Left colon (tissue), 2 donors: Measurements from ENCODE around the gene OPRD1. TPM values are rescaled to one million over a fixed set of nuclear protein-coding genes. Genes with fewer than 3 reads are reported as not detected.
"Not testable (repeated sequence)": the region's sequence is repeated elsewhere in the genome, so short reads cannot be mapped to it uniquely, and the experiment has no call there.

Experiments
- ATAC-seq: fragments of 200-7000 bp; cut with Tn5 transposase; one replicate; pipeline ENCODE4 v1.9.1; 2020; ENCODE audit warnings: mild to moderate bottlenecking, moderate library complexity
- DNase-seq, 2 donors: peaks; one replicate each; pipeline ENCODE4 v3.0.0-alpha.2; 2020
- intact Hi-C, 2 donors: fragments of 100-400 bp; cut with DNase I in 1 of 2; cut with micrococcal nuclease in 1 of 2; formaldehyde crosslinking; loops; one replicate each; pipeline versions ENCODE4 v1.11.2 to v1.14.0; 2022; cut with DNase I, micrococcal nuclease
- total RNA-seq, 2 donors: library from RNA; stranded (reverse); fragmentation: NEBNext Ultra II Directional; extraction: Animal tissue kit (Norgen Biotek cat#: 25700); gene quantifications; one replicate each; pipeline ENCODE4 v1.2.1, GENCODE V29; 2021
- donor health status: DM: no; HTN: no; CAD: no.
- donor health status: DM: yes; HTN: yes; CAD: no.

OPRD1 gene
- total RNA-seq, 2 donors from 2014 or later: 0.08 to 0.09 TPM

DNA sequence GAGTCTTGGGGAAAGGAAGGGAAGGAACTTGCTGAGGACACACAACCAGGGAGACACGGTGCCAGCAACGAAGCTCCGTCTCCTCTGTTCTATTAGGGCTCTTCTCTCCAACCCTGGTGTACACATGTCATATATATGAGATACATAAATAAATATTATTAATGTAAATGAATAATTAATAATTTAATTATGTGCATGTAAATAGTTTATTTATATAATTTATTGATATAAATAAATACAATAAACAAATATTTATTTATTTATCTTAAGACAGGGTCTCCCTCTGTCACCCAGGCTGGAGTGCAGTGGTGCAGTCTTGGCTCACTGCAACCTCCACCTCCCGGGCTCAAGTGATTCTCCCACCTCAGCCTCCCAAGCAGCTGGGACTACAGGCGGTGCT, 17.4 kb upstream of the OPRD1 start:
- intact Hi-C loops, ATAC-seq, DNase-seq: not testable (repeated sequence)

DNA sequence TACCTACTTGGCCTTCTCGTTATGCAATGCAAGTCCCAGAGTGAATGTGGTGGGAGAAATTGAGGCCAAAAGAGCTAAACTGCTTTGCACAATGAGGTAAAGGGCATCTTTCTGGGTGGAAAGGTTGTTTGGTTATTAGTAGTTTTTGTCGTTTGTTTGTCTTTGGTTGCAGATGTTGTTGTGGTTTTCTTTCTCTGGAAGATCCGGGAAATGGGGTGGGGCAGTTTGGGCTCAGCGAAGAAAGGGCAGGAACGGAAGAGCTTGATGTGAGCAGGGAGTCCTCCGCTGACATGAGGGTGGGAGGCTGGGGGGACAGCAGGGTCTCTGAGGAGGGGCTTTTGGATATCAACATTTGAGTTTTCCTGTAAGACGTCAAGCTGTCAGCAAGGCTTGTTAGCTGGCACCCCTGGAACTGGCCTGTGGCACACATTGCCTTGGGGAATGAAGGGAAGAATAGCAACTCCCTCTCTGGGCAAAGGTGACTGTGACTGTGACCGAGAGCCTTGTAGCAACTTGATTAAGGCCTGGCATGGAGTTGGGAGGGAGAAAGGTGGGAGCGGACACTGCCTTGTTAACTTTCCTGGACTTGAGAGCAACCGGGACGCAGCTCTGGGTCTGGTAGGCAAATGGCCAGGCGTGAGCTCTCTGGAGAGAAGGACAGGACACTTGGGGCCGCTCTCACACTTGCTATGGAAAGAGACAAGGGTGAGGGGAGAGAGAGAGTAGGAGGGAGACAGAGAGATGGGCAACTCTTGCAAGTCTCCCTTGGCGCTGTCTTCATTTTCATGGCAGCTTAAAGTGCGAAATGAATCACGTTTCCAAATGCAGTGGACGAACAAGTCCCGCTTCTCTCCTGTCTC, 15.4 kb upstream of the OPRD1 start:
- intact Hi-C loops: no loop called here
- DNase-seq: no peak
- ATAC-seq: no peak

DNA sequence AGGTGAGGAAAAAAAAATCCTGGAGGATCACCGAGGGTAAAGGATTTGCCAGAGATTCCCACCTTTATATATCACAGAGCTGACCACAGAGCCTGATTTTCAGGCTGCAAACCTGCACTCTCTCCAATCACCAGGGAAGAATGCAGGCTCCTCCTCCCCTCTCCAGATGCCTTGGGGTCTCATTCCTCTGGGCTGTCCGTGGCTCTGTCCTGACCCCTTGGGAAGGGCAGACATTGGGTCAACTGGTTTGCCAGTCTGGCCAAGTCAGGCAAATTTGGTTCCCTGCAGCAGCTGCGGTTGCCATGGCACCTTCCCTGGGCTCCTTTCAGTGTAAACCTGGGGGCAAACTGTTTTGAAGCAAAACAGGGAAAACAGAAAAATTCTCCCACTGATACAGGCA, 11.6 kb upstream of the OPRD1 start:
- intact Hi-C loops: no loop called here
- ATAC-seq (no peak), DNase-seq (no peak)

DNA sequence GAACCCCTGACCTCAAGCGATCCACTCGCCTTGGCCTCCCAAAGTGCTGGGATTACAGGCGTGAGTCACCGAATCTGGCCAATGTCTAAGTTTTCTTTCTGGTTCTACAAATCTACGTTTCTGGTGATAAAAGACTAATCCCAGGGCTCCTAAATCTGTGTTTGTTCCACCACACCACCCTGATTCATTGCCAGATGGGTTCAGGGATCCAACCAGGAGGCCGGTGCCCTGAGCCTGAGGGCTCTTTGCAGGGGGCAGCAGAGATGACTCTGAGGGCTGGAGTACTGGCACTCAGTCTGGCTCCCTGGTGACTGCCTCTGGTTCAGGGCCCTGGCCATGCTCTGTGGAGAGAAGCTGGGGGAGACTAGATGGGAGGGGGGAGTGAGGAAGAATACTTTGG, 10.5 kb upstream of the OPRD1 start:
- no peak for ATAC-seq
- intact Hi-C loops: no loop called here
- no peak for DNase-seq

GRCh38 chr1:28803051-28803450, 8.9 kb upstream of the OPRD1 start:
- intact Hi-C loops: no loop called here
- ATAC-seq: no peak

GRCh38 chr1:28803662-28804061, 8.3 kb upstream of the OPRD1 start:
- ATAC-seq: no peak
- DNase-seq: no peak
- intact Hi-C loops: no loop called here

More at GRCh38 chr1:28803051-28803450, 8.9 kb upstream of the OPRD1 start:
- no peak for DNase-seq

DNA sequence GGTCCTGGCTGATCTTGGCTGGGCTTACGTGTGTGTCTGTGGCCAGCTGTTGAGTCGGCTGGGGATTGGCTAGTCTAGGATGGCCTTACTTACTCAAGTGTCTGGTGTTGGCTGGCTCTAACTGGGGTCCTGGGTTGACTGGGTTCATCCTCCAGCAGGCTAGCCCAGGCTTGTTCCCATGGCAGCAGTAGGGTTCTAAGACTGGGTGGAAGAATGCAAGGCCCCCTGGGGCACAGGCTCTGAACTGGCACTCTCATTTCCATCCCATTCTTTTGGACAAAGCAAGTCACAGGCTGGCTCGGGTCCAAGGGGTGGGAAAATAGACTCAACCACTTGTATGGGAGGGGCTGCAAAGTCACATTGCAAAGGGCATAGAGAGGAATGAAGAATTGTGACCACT, 7.9 kb upstream of the OPRD1 start:
- intact Hi-C loops: no loop called here
- ATAC-seq: no peak
- DNase-seq: no peak

DNA sequence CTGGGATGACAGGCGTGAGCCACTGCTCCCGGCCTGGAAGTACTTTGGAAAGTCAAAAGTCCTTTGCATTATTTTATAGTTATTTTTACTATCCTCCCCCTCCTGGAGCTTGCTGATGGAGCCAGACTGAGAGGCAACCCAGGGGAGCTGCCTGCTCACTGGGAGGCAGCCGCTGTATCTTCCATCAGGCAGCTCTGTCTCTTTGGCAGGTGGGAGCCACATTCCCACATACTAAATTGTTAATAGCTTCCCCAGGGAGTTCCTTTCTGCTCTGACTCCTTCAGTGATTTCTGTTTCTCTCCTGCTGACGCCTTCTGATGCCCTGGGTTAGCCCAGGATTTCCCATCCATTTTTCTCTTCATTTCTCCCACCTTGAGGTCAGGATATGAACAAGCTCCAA, 4.9 kb upstream of the OPRD1 start:
- intact Hi-C loops: no loop called here
- ATAC-seq (no peak), DNase-seq (no peak)

- intact Hi-C loops: no loop called here
- ATAC-seq: no peak
- DNase-seq: no peak
Measured at GRCh38 chr1:28807986-28808385, 4.0 kb upstream of the OPRD1 start.

GRCh38 chr1:28811369-28811765, 603 bp upstream of the OPRD1 start:
- intact Hi-C loops: no loop called here
- DNase-seq (no peak), ATAC-seq (no peak)

- intact Hi-C loops: no loop called here
- ATAC-seq (no peak), DNase-seq (no peak)
Measured at GRCh38 chr1:28812669-28813468, 899 bp downstream of the OPRD1 start.

DNA sequence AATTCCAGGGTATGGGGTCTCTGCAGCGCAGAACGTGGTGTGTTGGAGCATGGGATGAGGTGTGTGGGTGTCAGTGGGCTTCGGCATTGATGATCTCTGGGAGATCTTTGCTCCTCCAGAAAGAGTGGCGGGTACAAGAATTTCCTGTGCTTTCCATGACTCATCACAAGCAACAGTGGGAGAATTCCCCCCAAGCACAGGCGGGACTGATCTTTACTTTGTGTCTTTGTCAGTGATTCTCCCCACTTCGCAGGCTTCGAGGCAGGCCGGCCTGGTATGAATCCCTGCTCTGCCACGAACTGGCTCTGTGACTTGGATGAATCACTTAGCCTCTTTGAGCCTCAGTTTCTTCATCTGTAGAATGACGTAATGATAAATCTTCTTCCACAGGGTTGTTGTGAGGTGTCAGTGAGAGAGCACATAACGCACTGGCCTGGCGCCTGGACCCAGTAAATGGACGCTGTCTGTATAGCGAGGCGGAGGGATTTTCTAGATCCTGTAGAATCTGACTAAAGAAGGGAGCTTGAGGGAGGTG, 2.0 kb downstream of the OPRD1 start:
- intact Hi-C loops: no loop called here
- DNase-seq (no peak), ATAC-seq (no peak)

DNA sequence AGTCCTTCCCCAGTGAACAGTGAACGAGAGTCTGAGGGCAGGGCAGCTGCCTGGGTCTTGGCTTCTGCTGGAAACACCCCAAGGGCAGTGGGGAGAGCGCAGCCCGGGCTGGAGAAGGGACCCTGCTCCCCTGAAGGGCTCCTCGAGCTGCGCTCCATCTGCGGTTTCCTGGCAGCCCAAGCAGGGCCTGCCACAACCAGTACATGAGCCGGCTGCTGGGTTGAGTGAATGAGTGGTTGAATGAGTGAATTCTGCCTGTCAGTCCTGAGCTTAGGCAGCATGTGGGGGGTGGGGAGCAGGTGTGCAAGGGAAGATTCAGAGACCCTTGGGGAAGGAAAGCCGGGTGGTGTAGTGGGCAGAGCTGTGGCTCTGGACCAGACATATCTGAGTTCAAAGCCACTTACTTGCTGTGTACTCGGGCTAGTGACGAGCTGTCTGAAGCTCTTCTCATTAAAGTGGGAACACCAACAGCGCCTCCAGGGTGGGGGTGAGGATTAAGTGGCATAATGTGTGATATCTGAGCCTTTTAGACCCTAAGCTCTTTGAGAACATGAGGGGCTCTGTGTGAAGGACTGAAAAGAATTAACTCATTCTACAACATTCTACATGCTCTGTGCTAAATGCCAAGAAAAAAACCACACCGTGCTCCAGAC, 3.7 kb downstream of the OPRD1 start:
- DNase-seq: no peak
- no peak for ATAC-seq
- intact Hi-C loops: no loop called here

- ATAC-seq: no peak
- intact Hi-C loops: no loop called here
- DNase-seq: no peak
Measured at GRCh38 chr1:28817133-28817532, 5.2 kb downstream of the OPRD1 start.

- DNase-seq (no peak), ATAC-seq (no peak)
- intact Hi-C loops: no loop called here
Measured at GRCh38 chr1:28819020-28819419, 7.0 kb downstream of the OPRD1 start.

- intact Hi-C loops: no loop called here
- DNase-seq: no peak
- ATAC-seq: no peak
Measured at GRCh38 chr1:28822799-28823198, 10.8 kb downstream of the OPRD1 start.

DNA sequence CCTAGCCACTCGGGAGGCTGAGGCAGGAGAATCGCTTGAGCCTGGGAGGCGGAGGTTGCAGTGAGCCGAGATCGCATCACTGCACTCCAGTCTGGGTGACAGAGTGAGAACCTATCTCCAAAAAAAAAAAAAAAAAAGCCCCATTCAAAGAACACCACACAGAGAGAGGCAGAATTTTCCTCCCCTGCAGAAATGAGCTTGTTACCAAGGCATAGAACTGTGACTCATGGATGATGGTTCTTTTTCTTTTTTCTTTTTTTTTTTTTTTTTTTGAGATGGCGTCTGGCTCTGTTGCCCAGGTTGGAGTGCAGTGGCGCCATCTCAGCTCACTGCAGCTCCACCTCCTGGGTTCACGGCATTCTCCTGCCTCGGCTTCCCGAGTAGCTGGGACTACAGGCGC, 12.1 kb downstream of the OPRD1 start:
- ATAC-seq, DNase-seq, intact Hi-C loops: not testable (repeated sequence)

DNA sequence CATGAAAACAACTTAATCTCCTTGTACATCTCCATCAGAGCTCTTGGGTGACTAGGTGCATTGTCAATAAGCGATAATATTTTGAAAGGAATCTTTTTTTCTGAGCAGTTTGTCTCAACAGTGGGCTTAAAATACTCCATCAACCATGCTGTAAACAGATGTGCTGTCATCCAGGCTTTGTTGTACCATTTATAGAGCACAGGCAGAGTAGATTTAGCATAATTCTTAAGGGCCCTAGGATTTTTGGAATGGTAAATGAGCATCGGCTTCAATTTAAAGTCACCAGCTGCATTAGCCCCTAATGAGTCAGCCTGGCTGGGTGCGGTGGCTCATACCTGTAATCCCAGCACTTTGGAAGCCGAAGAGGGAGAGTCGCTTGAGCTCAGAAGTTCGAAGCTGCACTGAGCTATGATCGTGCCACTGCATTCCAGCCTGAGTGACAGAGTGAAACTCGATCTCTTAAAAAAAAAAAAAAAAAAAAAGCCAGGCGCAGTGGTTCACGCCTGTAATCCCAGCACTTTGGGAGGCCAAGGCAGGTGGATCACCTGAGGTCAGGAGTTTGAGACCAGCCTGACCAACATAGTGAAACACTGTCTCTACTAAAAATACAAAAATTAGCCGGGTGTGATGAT, 16.4 kb downstream of the OPRD1 start:
- ATAC-seq, DNase-seq, intact Hi-C loops: not testable (repeated sequence)

GRCh38 chr1:28830814-28831213, 18.8 kb downstream of the OPRD1 start:
- intact Hi-C loops: no loop called here
- DNase-seq (no peak), ATAC-seq (no peak)
